Liver (tissue), 9 donors: Measurements from ENCODE around the gene MYO16. TPM values are rescaled to one million over a fixed set of nuclear protein-coding genes. Genes with fewer than 3 reads are reported as not detected.
A peak's percentile ranks its signal among the peaks of the same experiment; 100 is the strongest.

Experiments used
- DNase-seq: peaks from one replicate; pipeline ENCODE4 v3.0.0-alpha.2; 2017; ENCODE audit warnings: low spot score
- H3K27ac ChIP-seq, 2 donors: one replicate each; pipeline ENCODE4 v1.7.0; 2013; ENCODE audit warnings: inconsistent platforms in 2 of 2, low read length in 2 of 2, control low read depth in 1 of 2, low read depth in 1 of 2, mild to moderate bottlenecking in 1 of 2
- H3K27me3 ChIP-seq, 4 donors: one replicate each; pipeline versions ENCODE4 v1.6.1 to v1.7.0; 2013; ENCODE audit warnings: low read length in 3 of 4, inconsistent platforms in 1 of 4, mild to moderate bottlenecking in 1 of 4, moderate library complexity in 1 of 4; ENCODE audit not compliant: control insufficient read depth in 4 of 4, insufficient read depth in 4 of 4
- H3K36me3 ChIP-seq, 4 donors: one replicate each; pipeline versions ENCODE4 v1.6.1 to v1.7.0; 2013; ENCODE audit warnings: low read length in 3 of 4, mild to moderate bottlenecking in 3 of 4, low read depth in 1 of 4, moderate library complexity in 1 of 4; ENCODE audit not compliant: control insufficient read depth in 4 of 4, insufficient read depth in 3 of 4
- H3K4me1 ChIP-seq, 4 donors: one replicate each; pipeline versions ENCODE4 v1.6.1 to v1.7.0; 2013; ENCODE audit warnings: low read length in 3 of 4, mild to moderate bottlenecking in 3 of 4, moderate library complexity in 1 of 4; ENCODE audit not compliant: control insufficient read depth in 4 of 4, insufficient read depth in 4 of 4
- H3K4me3 ChIP-seq, 3 donors: one replicate each; pipeline versions ENCODE4 v1.6.1 to v1.7.0; 2013; ENCODE audit warnings: low read length in 3 of 3, control low read depth in 1 of 3, low read depth in 1 of 3, mild to moderate bottlenecking in 1 of 3
- H3K9ac ChIP-seq, 2 donors: one replicate each; pipeline ENCODE4 v1.7.0; 2013; ENCODE audit warnings: low read length in 2 of 2, mild to moderate bottlenecking in 2 of 2, moderate library complexity in 2 of 2, control low read depth in 1 of 2, low read depth in 1 of 2
- H3K9me3 ChIP-seq, 4 donors: one replicate each; pipeline versions ENCODE4 v1.6.1 to v1.7.0; 2013; ENCODE audit warnings: low read length in 3 of 4; ENCODE audit not compliant: control insufficient read depth in 4 of 4
- ATF3 ChIP-seq: IDR thresholded peaks from 2 replicates; pipeline ENCODE4 v1.6.1; 2016; ENCODE audit warnings: antibody characterized with exemption
- EGR1 ChIP-seq, 2 donors: IDR thresholded peaks; 2 replicates each; pipeline ENCODE4 v1.6.1; 2016 to 2018; ENCODE audit warnings: antibody characterized with exemption in 2 of 2, low read depth in 2 of 2
- FOXA1 ChIP-seq: IDR thresholded peaks from 2 replicates; pipeline ENCODE4 v1.6.1; 2016; ENCODE audit warnings: antibody characterized with exemption
- GABPA ChIP-seq, 2 donors: IDR thresholded peaks in 1 of 2; conservative IDR thresholded peaks in 1 of 2; 2 replicates each; pipeline ENCODE4 v1.6.1; 2016; ENCODE audit warnings: antibody characterized with exemption in 2 of 2, mild to moderate bottlenecking in 1 of 2, moderate library complexity in 1 of 2
- HNF4A ChIP-seq, 2 donors: conservative IDR thresholded peaks; 2 replicates each; pipeline ENCODE4 v1.6.1; 2016; ENCODE audit warnings: antibody characterized with exemption in 2 of 2, mild to moderate bottlenecking in 2 of 2
- NR2F2 ChIP-seq: IDR thresholded peaks from 2 replicates; pipeline ENCODE4 v1.6.1; 2016; ENCODE audit warnings: antibody characterized with exemption
- RAD21 ChIP-seq, 2 donors: IDR thresholded peaks; 2 replicates each; pipeline ENCODE4 v1.6.1; 2016; ENCODE audit warnings: antibody characterized with exemption in 2 of 2, mild to moderate bottlenecking in 2 of 2
- REST ChIP-seq: IDR thresholded peaks from 2 replicates; pipeline ENCODE4 v1.6.1; 2016; ENCODE audit warnings: antibody characterized with exemption, mild to moderate bottlenecking
- RXRA ChIP-seq, 2 donors: IDR thresholded peaks; 2 replicates each; pipeline ENCODE4 v1.6.1; 2017 to 2018; ENCODE audit warnings: antibody characterized with exemption in 2 of 2, mild to moderate bottlenecking in 1 of 2
- SP1 ChIP-seq: IDR thresholded peaks from 2 replicates; pipeline ENCODE4 v1.6.1; 2018; ENCODE audit warnings: antibody characterized with exemption, mild to moderate bottlenecking
- TAF1 ChIP-seq: conservative IDR thresholded peaks from 2 replicates; pipeline ENCODE4 v1.6.1; 2016; ENCODE audit warnings: antibody characterized with exemption, mild to moderate bottlenecking
- YY1 ChIP-seq: IDR thresholded peaks from 2 replicates; pipeline ENCODE4 v1.6.1; 2016; ENCODE audit warnings: antibody characterized with exemption, mild to moderate bottlenecking
- ZBTB33 ChIP-seq: IDR thresholded peaks from 2 replicates; pipeline ENCODE4 v1.6.1; 2016; ENCODE audit warnings: antibody characterized with exemption
- WGBS: extraction: QIAGEN DNeasy Blood & Tissue Kit; methylation state at CpG from one replicate; pipeline ENCODE4 v1.1.7; 2013; 5-methylcytosine and 5-hydroxymethylcytosine counted together
- polyA plus RNA-seq, 2 donors: library from polyadenylated mRNA; stranded (reverse) in 1 of 2; unstranded in 1 of 2; fragments of 200-250 nt in 1 of 2; fragments of >200 nt in 1 of 2; fragmentation: Nextera tagmentation in 1 of 2; extraction: Ambion mirVana in 1 of 2; gene quantifications; one replicate each; pipeline versions ENCODE4 v1.2.1 to v1.2.3, GENCODE V29; 2013 to 2015
- total RNA-seq, 2 donors: library from RNA; depleted of rRNA; stranded (reverse); fragments of >200 nt; gene quantifications; one replicate each; pipeline ENCODE4 v1.2.3, GENCODE V29; 2014
- TF ChIP-seq, protein P1 (sequence below): fragments of 150-350 bp; IDR thresholded peaks from 2 replicates; pipeline ENCODE4 v1.5.1; 2017; ENCODE audit warnings: improper control_type of control experiment, low read depth, low read length; ENCODE audit not compliant: missing input control
- TF ChIP-seq, protein P2 (sequence below): IDR thresholded peaks from 2 replicates; pipeline ENCODE4 v1.6.1; 2016; ENCODE audit warnings: antibody characterized with exemption
- donor health status: healthy.
- donor health status: healthy.
- donor health status: healthy.
- donor health status: healthy.
- donor health status: healthy.

Gene MYO16
- total and polyA plus RNA-seq, 4 donors = 0.37 to 1.1 (median 0.68) TPM

DNA sequence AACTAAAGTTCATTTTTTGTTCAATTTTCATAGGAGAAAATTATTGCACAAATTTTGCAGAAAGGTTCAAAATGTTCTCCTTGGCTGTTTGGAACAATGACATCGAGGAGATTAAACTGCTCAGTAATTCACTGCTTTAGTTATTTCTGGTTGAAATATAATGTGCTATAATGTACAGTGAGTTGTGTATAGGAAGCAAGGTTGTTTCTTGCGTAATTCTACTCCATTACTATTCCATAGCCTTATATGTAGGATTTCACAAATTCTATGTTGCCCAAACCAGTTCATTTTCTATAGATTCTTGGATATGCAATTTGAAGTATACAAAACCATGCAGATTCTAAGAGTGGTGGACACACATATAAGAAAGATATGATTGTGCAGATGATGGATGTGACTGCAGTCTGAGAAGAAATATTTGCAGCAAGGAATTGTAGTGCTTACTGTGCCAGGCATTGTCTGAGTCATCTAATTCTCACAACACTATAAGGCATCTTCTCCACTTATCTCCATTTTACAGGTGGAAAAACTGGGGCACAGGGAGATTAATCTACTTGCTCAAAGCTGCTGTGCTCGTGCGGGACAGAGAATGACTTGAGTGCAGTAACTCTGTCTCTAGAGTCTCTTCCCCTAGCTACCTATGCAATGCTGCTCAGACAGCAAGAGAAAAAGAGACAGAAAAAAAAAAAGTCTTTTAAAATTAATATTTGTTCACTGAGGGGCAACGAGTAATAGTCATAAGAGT lies 515.5 kb downstream of the MYO16 start:
- 66% methylated on average over 5 of the region's 5 CpGs for WGBS
- H3K4me3 ChIP-seq = no peak overlapping the region
- H3K9me3 ChIP-seq = no peaks in the 10 kb centered on the region
- DNase-seq = no peak
- no peak overlapping the region for H3K27ac ChIP-seq
- peaks cover 0 to 5% (median 0%) of the 10 kb centered on the region in 4 donors for H3K4me1 ChIP-seq
- no peaks in the 10 kb centered on the region for H3K36me3 ChIP-seq
- H3K27me3 ChIP-seq = peaks cover 0 to under 1% (median 0%) of the 10 kb centered on the region in 4 donors
- TF ChIP-seq GABPA (IDR thresholded peaks at IDR 0.05 in 1 of 2, conservative IDR thresholded peaks at IDR 0.05 in 1 of 2) = no peak
- no peak for TF ChIP-seq HNF4A (conservative IDR thresholded peaks at IDR 0.05)
- no peak for TF ChIP-seq REST
- no peak for TF ChIP-seq RXRA (IDR thresholded peaks at IDR 0.05)
- TF ChIP-seq YY1 = no peak
- no peak for TF ChIP-seq RAD21 (IDR thresholded peaks at IDR 0.05)
- TF ChIP-seq ATF3 = no peak
- no peak for TF ChIP-seq EGR1 (IDR thresholded peaks at IDR 0.05; ENCODE audit: low read depth in 2 of 2)
- TF ChIP-seq, protein P1, sequence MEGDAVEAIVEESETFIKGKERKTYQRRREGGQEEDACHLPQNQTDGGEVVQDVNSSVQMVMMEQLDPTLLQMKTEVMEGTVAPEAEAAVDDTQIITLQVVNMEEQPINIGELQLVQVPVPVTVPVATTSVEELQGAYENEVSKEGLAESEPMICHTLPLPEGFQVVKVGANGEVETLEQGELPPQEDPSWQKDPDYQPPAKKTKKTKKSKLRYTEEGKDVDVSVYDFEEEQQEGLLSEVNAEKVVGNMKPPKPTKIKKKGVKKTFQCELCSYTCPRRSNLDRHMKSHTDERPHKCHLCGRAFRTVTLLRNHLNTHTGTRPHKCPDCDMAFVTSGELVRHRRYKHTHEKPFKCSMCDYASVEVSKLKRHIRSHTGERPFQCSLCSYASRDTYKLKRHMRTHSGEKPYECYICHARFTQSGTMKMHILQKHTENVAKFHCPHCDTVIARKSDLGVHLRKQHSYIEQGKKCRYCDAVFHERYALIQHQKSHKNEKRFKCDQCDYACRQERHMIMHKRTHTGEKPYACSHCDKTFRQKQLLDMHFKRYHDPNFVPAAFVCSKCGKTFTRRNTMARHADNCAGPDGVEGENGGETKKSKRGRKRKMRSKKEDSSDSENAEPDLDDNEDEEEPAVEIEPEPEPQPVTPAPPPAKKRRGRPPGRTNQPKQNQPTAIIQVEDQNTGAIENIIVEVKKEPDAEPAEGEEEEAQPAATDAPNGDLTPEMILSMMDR = no peak
- no peak for TF ChIP-seq NR2F2
- no peak for TF ChIP-seq ZBTB33
- TF ChIP-seq SP1 = no peak
- no peak for TF ChIP-seq FOXA1
- H3K9ac ChIP-seq = no peak overlapping the region

GRCh38 chr13:109145631-109146030 lies 516.2 kb downstream of the MYO16 start:
- H3K9ac ChIP-seq = no peak overlapping the region
- DNase-seq = no peak
- H3K27me3 ChIP-seq = no peaks in the 10 kb centered on the region
- TF ChIP-seq, protein P1 = peak; percentile 83
- TF ChIP-seq RAD21 (IDR thresholded peaks at IDR 0.05) = peak; percentile 97 to 98
- no peak for TF ChIP-seq TAF1
- TF ChIP-seq, protein P2, sequence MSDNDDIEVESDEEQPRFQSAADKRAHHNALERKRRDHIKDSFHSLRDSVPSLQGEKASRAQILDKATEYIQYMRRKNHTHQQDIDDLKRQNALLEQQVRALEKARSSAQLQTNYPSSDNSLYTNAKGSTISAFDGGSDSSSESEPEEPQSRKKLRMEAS = peak; percentile 2
- H3K4me3 ChIP-seq = no peak overlapping the region
- no peaks in the 10 kb centered on the region for H3K9me3 ChIP-seq
- no peaks in the 10 kb centered on the region for H3K36me3 ChIP-seq
- H3K4me1 ChIP-seq = peaks cover 0 to 1% (median 0%) of the 10 kb centered on the region in 4 donors
- WGBS = 13% methylated on average over 4 of the region's 4 CpGs
- H3K27ac ChIP-seq = no peak overlapping the region
